ENCODE results near the gene CROCC2. TPM values are rescaled to one million over a fixed set of nuclear protein-coding genes. Genes with fewer than 3 reads are reported as not detected.

The CROCC2 gene
- total and polyA plus RNA-seq, 5 donors from 2014 or later, result not detected

- no peaks in the 10 kb centered on the region for H3K36me3 Mint-ChIP-seq
- Histone ChIP-seq H3K27me3 (ENCODE audit: control insufficient read depth, insufficient read depth, low read length) (no peaks in the 10 kb centered on the region), H3K27ac (ENCODE audit: insufficient read depth, low read length, poor library complexity, severe bottlenecking) (no peak overlapping the region), H3K4me3 (ENCODE audit: low read depth, low read length) (no peak overlapping the region), H3K4me1 (ENCODE audit: control insufficient read depth, insufficient read depth, low read length, poor library complexity, severe bottlenecking) (no peaks in the 10 kb centered on the region), H3K9me3 (ENCODE audit: control insufficient read depth in 2 of 2, low read length in 2 of 2) (no peaks in the 10 kb centered on the region), H3K36me3 (ENCODE audit: control insufficient read depth, insufficient read depth, low read length) (no peaks in the 10 kb centered on the region)
- no peak for DNase-seq
- ATAC-seq (ENCODE audit: low read depth in 2 of 2), result no peak
- peaks cover 7% of the 10 kb centered on the region for H3K27me3 Mint-ChIP-seq
- no peaks in the 10 kb centered on the region for H3K9me3 Mint-ChIP-seq
- peaks cover 0 to 3% (median 0%) of the 10 kb centered on the region in 4 donors for H3K4me1 Mint-ChIP-seq
- no peak overlapping the region for H3K27ac Mint-ChIP-seq
- H3K4me3 Mint-ChIP-seq, result no peak overlapping the region
Measured at GRCh38 chr2:240956935-240957655, 51.0 kb downstream of the CROCC2 start.

DNA sequence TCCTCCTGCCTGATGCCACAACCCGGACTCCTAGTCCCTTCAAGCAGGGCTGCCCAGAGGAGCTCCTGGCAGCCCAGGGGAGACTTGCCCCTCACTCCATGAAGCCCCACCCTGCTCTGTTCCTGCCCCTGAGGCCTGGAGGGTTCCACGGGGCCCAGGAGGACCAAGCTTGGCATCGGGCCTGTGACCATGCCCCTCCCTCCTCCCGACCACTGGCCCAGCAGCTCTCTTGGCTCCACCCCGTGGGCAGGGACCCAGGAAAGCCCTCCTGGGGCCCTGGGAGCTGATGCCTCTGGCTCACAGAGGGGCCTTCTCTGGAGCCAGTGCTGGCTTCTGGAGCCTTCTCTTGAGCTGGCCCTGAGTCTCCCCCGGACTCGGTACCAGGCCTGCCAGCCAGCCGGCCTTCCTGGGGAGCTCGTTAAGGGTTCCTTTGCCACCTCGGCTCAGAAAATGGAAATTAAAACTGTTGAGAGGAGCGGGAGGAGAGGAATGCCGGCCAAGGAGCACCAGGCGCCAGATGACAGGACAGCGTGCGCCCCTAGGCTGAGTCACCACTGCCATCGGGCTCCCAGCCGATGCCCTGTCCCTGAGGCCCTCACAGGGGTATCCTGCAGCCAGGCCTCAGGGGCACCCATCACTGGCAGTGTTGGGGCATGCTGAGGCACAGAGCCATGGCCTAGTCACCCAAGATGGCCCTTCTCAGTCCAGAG lies 51.7 kb downstream of the CROCC2 start:
- Histone ChIP-seq H3K27ac (ENCODE audit: insufficient read depth, low read length, poor library complexity, severe bottlenecking) (no peak overlapping the region), H3K36me3 (ENCODE audit: control insufficient read depth, insufficient read depth, low read length) (no peaks in the 10 kb centered on the region), H3K4me3 (ENCODE audit: low read depth, low read length) (no peak overlapping the region), H3K9me3 (ENCODE audit: control insufficient read depth in 2 of 2, low read length in 2 of 2) (no peaks in the 10 kb centered on the region), H3K27me3 (ENCODE audit: control insufficient read depth, insufficient read depth, low read length) (no peaks in the 10 kb centered on the region), H3K4me1 (ENCODE audit: control insufficient read depth, insufficient read depth, low read length, poor library complexity, severe bottlenecking) (no peaks in the 10 kb centered on the region)
- Mint-ChIP-seq H3K27me3 (peaks cover 7% of the 10 kb centered on the region), H3K4me3 (no peak overlapping the region), H3K27ac (no peak overlapping the region), H3K9me3 (no peaks in the 10 kb centered on the region), H3K4me1 (peaks cover 0 to 3% (median 0%) of the 10 kb centered on the region in 4 donors), H3K36me3 (no peaks in the 10 kb centered on the region)
- no peak for ATAC-seq (ENCODE audit: low read depth in 2 of 2)
- DNase-seq, result no peak

DNA sequence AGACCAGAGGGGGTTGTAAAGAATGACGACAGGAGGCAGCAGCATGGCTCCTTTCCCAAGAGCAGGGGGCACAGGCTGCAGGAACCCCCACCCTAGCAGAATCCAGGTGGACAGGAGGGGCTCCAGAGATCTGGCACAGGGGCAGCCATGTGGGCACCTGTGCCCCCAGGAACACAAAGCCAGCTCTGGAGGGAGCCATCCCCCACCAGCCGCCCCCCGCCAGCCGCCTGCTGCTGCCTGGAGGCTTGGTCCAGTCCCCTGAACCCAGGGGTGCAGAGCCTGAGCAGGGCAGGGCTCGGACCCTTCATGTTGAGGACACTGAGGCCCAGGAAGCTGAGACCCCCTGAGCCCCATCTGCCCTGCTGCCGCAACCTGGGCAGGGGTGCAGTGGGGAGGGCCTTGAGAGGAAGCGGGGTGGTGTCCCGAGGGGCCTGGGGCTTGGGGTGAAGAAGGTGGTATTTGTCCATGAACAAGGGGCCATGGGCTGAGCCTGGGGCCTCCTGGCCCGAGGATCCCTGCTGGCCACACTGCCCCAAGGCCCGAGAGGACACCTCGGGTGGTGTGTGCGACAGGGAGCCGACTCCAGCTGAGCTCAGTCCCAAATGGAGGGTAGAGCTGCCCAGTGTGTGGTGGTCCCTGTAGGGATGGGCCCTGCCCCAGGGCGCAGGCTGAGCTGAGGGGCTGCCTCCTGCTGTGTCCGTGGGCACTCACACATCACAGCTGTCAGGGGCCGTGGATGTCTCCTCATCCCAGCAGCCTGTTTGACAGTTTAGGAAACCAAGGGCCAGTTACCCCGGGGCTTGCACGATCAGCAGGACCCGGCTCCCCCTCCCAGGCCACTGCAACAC lies 52.5 kb downstream of the CROCC2 start:
- Histone ChIP-seq H3K4me1 (ENCODE audit: control insufficient read depth, insufficient read depth, low read length, poor library complexity, severe bottlenecking) (no peaks in the 10 kb centered on the region), H3K4me3 (ENCODE audit: low read depth, low read length) (no peak overlapping the region), H3K9me3 (ENCODE audit: control insufficient read depth in 2 of 2, low read length in 2 of 2) (no peaks in the 10 kb centered on the region), H3K36me3 (ENCODE audit: control insufficient read depth, insufficient read depth, low read length) (no peaks in the 10 kb centered on the region), H3K27me3 (ENCODE audit: control insufficient read depth, insufficient read depth, low read length) (no peaks in the 10 kb centered on the region), H3K27ac (ENCODE audit: insufficient read depth, low read length, poor library complexity, severe bottlenecking) (no peak overlapping the region)
- peaks cover 0 to 3% (median 0%) of the 10 kb centered on the region in 4 donors for H3K4me1 Mint-ChIP-seq
- no peak for ATAC-seq (ENCODE audit: low read depth in 2 of 2)
- no peaks in the 10 kb centered on the region for H3K9me3 Mint-ChIP-seq
- H3K27ac Mint-ChIP-seq, result no peak overlapping the region
- no peak for DNase-seq
- H3K27me3 Mint-ChIP-seq, result peaks cover 7% of the 10 kb centered on the region
- H3K4me3 Mint-ChIP-seq, result no peak overlapping the region
- H3K36me3 Mint-ChIP-seq, result no peaks in the 10 kb centered on the region

- Histone ChIP-seq H3K36me3 (ENCODE audit: control insufficient read depth, insufficient read depth, low read length) (no peaks in the 10 kb centered on the region), H3K4me3 (ENCODE audit: low read depth, low read length) (no peak overlapping the region), H3K9me3 (ENCODE audit: control insufficient read depth in 2 of 2, low read length in 2 of 2) (no peaks in the 10 kb centered on the region), H3K27ac (ENCODE audit: insufficient read depth, low read length, poor library complexity, severe bottlenecking) (no peak overlapping the region), H3K4me1 (ENCODE audit: control insufficient read depth, insufficient read depth, low read length, poor library complexity, severe bottlenecking) (no peaks in the 10 kb centered on the region), H3K27me3 (ENCODE audit: control insufficient read depth, insufficient read depth, low read length) (no peaks in the 10 kb centered on the region)
- Mint-ChIP-seq H3K36me3 (no peaks in the 10 kb centered on the region), H3K4me1 (peaks cover 0 to 3% (median 0%) of the 10 kb centered on the region in 4 donors), H3K27me3 (no peaks in the 10 kb centered on the region), H3K9me3 (no peaks in the 10 kb centered on the region), H3K27ac (no peak overlapping the region), H3K4me3 (no peak overlapping the region)
- DNase-seq (no peak), ATAC-seq (ENCODE audit: low read depth in 2 of 2) (no peak)
Measured at GRCh38 chr2:240959214-240959940, 53.2 kb downstream of the CROCC2 start.

GRCh38 chr2:240959941-240960308 lies 53.8 kb downstream of the CROCC2 start:
- H3K27me3 Mint-ChIP-seq, result no peaks in the 10 kb centered on the region
- Histone ChIP-seq H3K27ac (ENCODE audit: insufficient read depth, low read length, poor library complexity, severe bottlenecking) (no peak overlapping the region), H3K27me3 (ENCODE audit: control insufficient read depth, insufficient read depth, low read length) (no peaks in the 10 kb centered on the region), H3K4me3 (ENCODE audit: low read depth, low read length) (no peak overlapping the region), H3K36me3 (ENCODE audit: control insufficient read depth, insufficient read depth, low read length) (no peaks in the 10 kb centered on the region), H3K4me1 (ENCODE audit: control insufficient read depth, insufficient read depth, low read length, poor library complexity, severe bottlenecking) (no peaks in the 10 kb centered on the region), H3K9me3 (ENCODE audit: control insufficient read depth in 2 of 2, low read length in 2 of 2) (no peaks in the 10 kb centered on the region)
- no peak for ATAC-seq (ENCODE audit: low read depth in 2 of 2)
- DNase-seq, result no peak
- H3K9me3 Mint-ChIP-seq, result no peaks in the 10 kb centered on the region
- no peak overlapping the region for H3K27ac Mint-ChIP-seq
- no peaks in the 10 kb centered on the region for H3K36me3 Mint-ChIP-seq
- H3K4me1 Mint-ChIP-seq, result peaks cover 0 to 2% (median 0%) of the 10 kb centered on the region in 4 donors
- no peak overlapping the region for H3K4me3 Mint-ChIP-seq

DNA sequence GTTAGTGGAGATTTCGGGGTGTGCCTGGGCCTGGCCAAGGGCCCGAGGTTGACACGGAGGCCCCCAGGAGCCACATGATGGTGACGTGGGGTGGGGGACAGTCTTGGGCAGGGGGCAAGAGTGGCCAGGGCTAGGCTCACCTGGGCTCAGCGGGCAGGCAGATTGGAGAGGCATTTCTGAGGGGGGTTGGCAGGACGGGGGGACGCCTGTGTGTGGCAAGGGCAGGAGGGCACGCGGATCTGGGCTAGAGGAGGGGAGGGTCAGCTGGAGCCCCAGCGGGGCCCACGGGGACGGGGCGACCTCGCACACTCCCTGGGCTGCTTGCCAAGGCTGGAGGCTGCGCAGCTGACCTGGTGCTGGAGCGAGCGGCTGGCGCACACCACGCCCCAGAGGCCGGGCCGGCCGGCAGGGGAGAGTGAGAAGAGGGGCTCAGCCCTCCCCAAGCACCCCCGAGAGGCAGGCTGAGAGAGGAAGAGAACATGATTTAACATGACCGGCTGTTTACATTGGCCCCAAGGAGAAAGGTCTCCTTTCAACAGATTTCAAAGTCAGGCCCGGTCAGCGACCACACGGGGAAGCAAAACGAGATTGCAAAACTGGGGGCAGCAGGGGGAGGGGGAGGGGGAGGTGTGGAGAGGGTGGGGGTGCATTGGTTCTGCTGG lies 54.3 kb downstream of the CROCC2 start:
- Histone ChIP-seq H3K4me3 (ENCODE audit: low read depth, low read length) (no peak overlapping the region), H3K27ac (ENCODE audit: insufficient read depth, low read length, poor library complexity, severe bottlenecking) (no peak overlapping the region), H3K27me3 (ENCODE audit: control insufficient read depth, insufficient read depth, low read length) (no peaks in the 10 kb centered on the region), H3K9me3 (ENCODE audit: control insufficient read depth in 2 of 2, low read length in 2 of 2) (no peaks in the 10 kb centered on the region), H3K36me3 (ENCODE audit: control insufficient read depth, insufficient read depth, low read length) (no peaks in the 10 kb centered on the region), H3K4me1 (ENCODE audit: control insufficient read depth, insufficient read depth, low read length, poor library complexity, severe bottlenecking) (no peaks in the 10 kb centered on the region)
- no peaks in the 10 kb centered on the region for H3K36me3 Mint-ChIP-seq
- H3K27me3 Mint-ChIP-seq, result no peaks in the 10 kb centered on the region
- DNase-seq (no peak), ATAC-seq (ENCODE audit: low read depth in 2 of 2) (no peak)
- H3K27ac Mint-ChIP-seq, result no peak overlapping the region
- no peak overlapping the region for H3K4me3 Mint-ChIP-seq
- H3K4me1 Mint-ChIP-seq, result no peaks in the 10 kb centered on the region
- H3K9me3 Mint-ChIP-seq, result no peaks in the 10 kb centered on the region
